Caki2 (cell line): ENCODE results near the gene ADAMTS16. TPM values are rescaled to one million over a fixed set of nuclear protein-coding genes. Genes with fewer than 3 reads are reported as not detected.

Experiments used
- DNase-seq: peaks from one replicate; pipeline ENCODE4 v3.0.0-alpha.2; 2015; ENCODE audit warnings: low read depth
- in situ Hi-C: cut with HindIII; loops from 2 replicates; pipeline ENCODE4 v1.10.0; 2016; ENCODE audit warnings: low sequenced_read_pairs, low pct_unique_long_range_greater_than_20kb, mixed read lengths
- total RNA-seq: library from RNA; depleted of rRNA; stranded (reverse); fragments of >200 nt; shearing (Covaris generic); gene quantifications from 2 replicates; pipeline ENCODE4 v1.2.3, GENCODE V29; 2014; ENCODE audit warnings: low replicate concordance

The ADAMTS16 gene
- total RNA-seq, 1 experiment from 2014 or later: 15.6 TPM

- DNase-seq: no peak
- in situ Hi-C loops: no loop called here
These were observed 38.5 kb downstream of the ADAMTS16 start for GRCh38 chr5:5178580-5178979.

GRCh38 chr5:5179079-5179478, 38.9 kb downstream of the ADAMTS16 start:
- in situ Hi-C loops: no loop called here
- peak; percentile 45 for DNase-seq

- no peak for DNase-seq
- in situ Hi-C loops: no loop called here
These were observed 39.5 kb downstream of the ADAMTS16 start for GRCh38 chr5:5179597-5179996.

- DNase-seq: no peak
- in situ Hi-C loops: no loop called here
These were observed 41.7 kb downstream of the ADAMTS16 start for GRCh38 chr5:5181650-5182324.

- in situ Hi-C loops: no loop called here
- no peak for DNase-seq
These were observed 42.5 kb downstream of the ADAMTS16 start for GRCh38 chr5:5182508-5183188.

- no peak for DNase-seq
- in situ Hi-C loops: no loop called here
These were observed 43.1 kb downstream of the ADAMTS16 start for GRCh38 chr5:5183189-5183699.

- DNase-seq: no peak
- in situ Hi-C loops: no loop called here
These were observed 43.8 kb downstream of the ADAMTS16 start for GRCh38 chr5:5183933-5184332.

- peak; percentile 12 for DNase-seq
- in situ Hi-C loops: no loop called here
These were observed 48.4 kb downstream of the ADAMTS16 start for GRCh38 chr5:5188376-5189050.

GRCh38 chr5:5189051-5189430, 48.9 kb downstream of the ADAMTS16 start:
- in situ Hi-C loops: no loop called here
- no peak for DNase-seq

GRCh38 chr5:5191906-5192305, 51.8 kb downstream of the ADAMTS16 start:
- in situ Hi-C loops: no loop called here
- DNase-seq: no peak

- no peak for DNase-seq
- in situ Hi-C loops: no loop called here
These were observed 52.6 kb downstream of the ADAMTS16 start for GRCh38 chr5:5192681-5193080.

- DNase-seq: no peak
- in situ Hi-C loops: no loop called here
These were observed 55.2 kb downstream of the ADAMTS16 start for GRCh38 chr5:5195128-5195918.

GRCh38 chr5:5198135-5198534, 58.0 kb downstream of the ADAMTS16 start:
- in situ Hi-C loops: no loop called here
- no peak for DNase-seq

GRCh38 chr5:5198815-5199214, 58.7 kb downstream of the ADAMTS16 start:
- no peak for DNase-seq
- in situ Hi-C loops: no loop called here

GRCh38 chr5:5199495-5199894, 59.4 kb downstream of the ADAMTS16 start:
- DNase-seq: no peak
- in situ Hi-C loops: no loop called here

GRCh38 chr5:5200133-5200532, 60.0 kb downstream of the ADAMTS16 start:
- in situ Hi-C loops: no loop called here
- no peak for DNase-seq

GRCh38 chr5:5202321-5202720, 62.2 kb downstream of the ADAMTS16 start:
- DNase-seq: no peak
- in situ Hi-C loops: no loop called here

- DNase-seq: no peak
- in situ Hi-C loops: no loop called here
These were observed 63.3 kb downstream of the ADAMTS16 start for GRCh38 chr5:5203451-5203850.

GRCh38 chr5:5207828-5208227, 67.7 kb downstream of the ADAMTS16 start:
- no peak for DNase-seq
- in situ Hi-C loops: no loop called here
